ENCODE results near the gene FNDC11.

Gene FNDC11

DNA sequence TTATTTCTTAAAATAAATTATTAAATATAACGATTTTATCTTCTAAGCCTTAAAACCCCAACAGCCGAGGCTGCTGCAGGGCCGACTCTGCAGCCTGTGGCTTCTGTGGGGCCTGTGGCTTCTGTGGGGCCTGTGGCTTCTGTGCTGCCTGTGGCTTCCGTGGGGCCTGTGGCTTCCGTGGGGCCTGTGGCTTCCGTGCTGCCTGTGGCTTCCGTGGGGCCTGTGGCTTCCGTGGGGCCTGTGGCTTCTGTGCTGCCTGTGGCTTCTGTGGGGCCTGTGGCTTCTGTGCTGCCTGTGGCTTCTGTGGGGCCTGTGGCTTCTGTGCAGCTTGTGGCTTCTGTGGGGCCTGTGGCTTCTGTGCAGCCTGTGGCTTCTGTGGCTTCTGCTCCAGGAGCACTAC lies 47.7 kb downstream of the FNDC11 start:
- DNase-seq, result peak; percentile 45

DNA sequence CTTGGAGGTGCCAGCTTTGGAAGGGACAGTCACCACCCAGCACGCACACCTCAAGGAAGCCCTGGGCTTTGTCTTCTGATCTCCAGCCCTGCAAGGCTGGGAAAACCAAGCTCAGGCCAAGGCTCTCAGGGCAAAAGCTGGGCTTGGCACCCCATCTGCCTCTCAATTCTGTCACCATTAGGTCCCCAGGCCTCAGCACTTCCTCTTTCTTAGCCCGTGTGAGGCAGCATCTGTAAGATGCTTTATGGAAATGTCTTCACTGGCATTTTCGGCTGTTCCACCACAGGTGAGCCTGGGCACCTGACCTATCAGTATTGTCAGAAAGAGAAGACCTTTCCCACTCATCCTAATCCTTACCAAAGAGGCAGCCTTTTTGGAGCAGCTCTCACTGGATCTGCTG lies 48.4 kb downstream of the FNDC11 start:
- no peak for DNase-seq
